DMS153 (cell line): ENCODE results near the gene RGR.
"Not testable (repeated sequence)": the region's sequence is repeated elsewhere in the genome, so short reads cannot be mapped to it uniquely, and the experiment has no call there.

ENCODE experiments used
- DNase-seq: peaks from one replicate; lab custom pipeline; 2025; lab: John Stamatoyannopoulos, UW

RGR gene

DNA sequence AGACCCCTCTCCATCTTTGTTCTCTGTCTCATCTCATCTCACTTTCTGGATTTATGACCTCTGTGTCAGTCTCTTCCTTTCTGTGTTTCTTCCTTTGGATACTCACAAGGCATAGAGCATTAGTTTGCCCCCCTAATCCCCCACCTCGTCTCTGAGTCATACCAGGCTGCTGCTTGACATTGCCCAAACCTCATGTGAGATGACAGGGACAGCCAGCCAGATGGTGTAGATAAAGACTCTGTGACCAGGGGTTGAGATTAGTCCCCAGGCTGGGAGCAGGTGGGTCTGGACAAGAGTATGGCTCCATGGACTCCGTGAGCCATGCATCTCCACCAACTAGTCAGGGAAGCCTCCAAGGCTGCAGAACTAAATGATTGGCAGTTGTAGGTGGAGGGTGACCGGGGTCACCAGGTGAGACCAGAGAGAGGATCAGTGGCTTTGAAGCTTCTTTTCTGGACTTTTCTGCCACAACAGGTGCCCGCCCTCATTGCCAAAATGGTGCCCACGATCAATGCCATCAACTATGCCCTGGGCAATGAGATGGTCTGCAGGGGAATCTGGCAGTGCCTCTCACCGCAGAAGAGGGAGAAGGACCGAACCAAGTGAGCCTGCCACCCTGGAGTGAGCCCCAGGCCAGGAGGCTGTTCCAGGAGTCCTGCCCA, 13.3 kb downstream of the RGR start:
- no peak for DNase-seq

DNA sequence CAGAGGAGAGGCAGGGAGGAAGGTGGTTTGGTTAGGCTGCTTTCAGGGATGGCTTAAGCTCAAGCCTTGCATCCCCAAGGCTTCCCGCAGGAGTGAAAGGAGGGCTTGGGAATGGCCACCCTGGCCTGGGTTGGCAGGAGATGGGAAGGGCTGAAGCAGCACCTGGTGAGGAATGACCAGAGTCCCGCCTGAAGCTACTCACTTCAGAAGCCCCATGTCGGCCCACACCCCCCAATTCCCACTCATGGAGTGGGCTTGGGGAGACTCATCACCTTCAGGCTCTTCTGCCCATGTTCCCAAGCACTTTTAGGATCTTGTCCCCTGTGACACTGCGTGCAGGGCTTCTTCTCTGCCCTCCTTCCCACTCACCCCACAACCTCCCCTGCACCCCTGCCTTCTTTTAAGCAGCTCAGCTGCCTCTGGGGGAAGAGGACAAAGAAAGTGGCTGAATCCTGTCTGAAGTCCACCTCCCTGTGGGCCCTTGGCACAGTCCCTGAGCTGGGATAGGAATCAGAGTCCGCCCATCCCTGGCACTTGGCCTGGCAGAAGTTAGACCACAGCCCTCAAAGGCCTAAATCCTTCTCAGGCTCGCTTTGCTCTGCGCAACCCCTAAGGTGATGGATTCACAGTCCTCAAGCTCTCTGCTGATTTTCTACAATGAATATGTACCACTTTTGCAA, 16.5 kb downstream of the RGR start:
- DNase-seq = no peak

DNA sequence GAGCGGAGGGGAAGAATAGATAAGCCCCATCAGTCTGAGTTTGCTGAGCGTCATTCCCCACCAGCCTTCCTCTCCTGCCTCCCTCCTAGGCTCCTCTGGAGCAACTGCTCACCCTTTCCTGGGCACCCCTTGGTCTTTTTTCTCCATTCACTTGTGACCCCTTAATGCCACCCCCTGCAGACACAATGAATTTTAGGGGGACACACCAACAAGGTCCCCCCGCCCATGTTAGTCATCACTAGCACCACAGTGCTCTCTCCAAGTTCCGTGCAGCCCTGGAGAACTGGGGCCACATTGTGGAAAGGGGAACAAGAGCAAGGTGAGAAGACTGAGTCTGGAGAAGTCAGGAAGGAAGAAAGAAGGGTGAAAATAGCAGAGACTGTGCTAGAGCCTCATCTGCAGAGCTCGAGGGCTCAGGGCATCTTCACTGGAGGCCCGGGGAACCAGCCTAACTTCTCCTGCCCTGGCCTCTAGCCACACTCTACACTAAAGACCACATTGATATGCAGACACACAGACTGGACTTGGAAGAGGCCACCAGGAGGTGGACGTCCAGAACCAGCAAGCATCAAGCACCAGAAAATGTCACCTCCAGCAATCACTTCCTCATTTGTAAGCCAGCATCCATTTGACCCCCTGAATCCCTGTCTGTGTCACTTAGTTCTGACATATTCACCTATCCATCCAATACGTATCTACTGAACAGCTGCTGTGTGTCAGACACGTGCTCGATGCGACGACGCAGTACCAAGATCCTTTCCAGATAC, 17.5 kb downstream of the RGR start:
- no peak for DNase-seq

DNA sequence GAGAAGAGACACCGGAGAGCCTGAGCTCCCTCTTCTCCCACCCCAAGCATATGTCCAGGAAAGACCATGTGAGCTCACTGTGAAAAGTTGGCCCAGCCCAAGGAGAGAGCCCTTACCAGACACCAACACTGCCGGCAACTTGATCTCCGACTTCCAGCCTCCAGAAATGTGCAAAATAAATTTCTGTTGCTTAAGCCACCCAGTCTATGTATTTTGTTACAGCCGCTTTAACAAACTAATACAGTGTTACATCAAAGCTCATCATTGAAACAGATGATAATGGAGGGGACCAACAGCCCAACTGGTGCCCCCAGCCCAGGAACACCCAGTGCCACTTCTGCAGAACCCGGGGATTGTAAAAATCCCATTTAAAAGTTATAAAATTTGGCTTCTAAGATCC, 18.9 kb downstream of the RGR start:
- no peak for DNase-seq

DNA sequence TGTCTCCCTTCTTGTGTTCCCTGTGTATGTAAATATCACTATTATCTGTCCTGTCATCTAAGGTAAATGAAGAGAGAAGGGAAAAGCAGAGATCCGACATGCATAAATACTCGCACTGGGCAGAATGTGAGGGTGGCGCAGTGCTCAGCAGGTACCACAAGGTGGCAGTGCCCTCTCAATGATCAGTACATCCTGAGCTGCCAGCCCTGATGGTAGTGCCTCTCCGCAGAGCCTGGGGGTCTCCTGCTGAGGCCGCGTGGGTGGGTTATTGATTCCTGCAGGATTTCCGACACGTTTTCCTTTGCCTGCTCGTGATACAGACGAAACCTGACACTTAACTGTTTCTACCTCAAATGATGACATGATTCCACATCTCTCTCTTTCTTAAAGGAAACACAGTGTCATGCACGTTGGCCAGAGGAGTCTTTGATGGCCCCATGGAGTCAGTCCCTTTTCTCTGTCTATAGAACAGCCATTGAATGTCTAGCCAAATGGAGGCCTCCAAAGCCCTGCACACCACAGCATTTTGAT, 19.8 kb downstream of the RGR start:
- DNase-seq = peak; percentile 49

DNA sequence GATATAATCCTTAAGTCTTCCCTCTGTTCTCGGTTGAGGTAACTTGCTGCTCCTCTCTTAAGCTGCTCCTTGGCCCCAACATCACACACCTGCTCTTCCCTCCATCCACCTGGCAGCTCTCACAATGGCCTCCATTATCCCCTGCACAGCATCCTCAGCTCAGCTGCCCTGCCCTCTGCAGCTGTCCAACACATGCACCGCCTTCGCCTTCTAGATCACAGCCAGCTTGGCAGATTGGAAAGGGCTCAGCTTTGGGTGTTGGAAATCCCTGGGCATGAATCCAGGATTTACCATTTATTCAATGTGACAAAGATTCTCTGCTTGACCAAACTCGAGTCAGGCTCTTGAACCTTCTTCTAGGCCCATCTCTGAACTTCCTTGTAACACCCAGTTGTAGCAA, 20.6 kb downstream of the RGR start:
- DNase-seq = peak; percentile 68

DNA sequence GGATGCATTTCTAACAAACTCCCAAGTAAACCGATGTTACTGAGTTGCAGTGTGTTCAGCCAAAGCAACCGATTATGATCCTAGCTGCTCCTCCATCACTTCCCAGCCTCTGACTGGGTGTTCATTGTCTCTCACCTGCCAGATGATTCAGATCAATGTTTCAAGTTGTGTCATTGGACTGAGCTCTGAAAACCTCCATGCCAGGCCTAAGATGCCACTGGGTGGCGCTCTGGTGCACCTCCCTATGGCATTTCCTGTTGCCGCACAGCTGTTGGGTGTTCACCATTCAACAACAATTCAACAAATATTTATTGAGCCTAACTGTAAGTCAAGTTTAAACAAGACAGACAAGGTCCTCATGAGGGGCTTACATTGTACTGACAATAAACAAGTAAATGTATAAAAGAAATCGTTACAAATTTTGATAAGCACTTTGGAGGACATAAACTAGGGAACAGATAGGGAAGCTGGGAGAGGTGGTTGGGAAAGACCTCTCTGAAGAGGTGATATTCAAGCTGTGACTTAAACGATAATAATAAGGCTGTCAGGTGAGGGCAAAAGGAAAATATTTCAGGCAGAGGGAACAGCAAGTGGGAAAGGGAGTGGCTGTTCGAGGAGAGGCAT, 22.8 kb downstream of the RGR start:
- DNase-seq = peak; percentile 78

DNA sequence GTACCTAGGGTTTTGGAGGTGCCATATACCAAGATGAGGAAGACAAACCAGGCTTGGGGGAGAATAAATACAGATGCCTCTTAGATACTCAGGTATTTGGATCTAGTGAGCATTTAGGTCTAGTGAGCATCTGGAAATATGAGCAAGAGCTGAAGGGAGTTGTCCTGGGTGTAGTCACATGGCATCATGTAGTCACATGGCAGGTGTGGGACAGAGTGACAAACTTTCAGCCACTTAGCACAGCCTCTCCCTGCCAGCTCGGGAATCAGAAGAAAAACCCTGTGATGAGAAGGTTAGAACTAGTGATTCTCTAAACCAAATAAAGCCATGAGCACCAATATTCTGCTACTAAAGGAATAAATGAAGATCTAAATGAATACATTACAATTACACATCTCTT, 24.3 kb downstream of the RGR start:
- no peak for DNase-seq

DNA sequence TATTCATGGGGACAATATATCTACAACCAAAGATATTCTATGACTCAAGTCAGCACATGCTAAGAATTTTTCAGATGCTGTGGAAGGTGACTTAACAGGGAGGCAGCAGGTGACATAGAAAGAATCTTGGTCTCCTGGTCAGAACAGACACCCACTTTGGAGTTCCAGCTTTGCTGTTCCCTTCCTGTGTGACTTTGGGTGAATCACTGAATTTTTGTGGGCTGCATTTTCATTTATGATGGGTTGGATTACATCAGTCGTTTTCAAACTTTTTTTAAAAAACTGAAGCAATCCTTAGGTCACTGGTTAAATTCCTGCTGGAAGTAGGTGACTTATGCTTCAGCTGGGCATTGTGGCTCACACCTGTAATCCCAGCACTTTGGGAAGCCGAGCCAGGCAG, 24.9 kb downstream of the RGR start:
- DNase-seq = no peak

DNA sequence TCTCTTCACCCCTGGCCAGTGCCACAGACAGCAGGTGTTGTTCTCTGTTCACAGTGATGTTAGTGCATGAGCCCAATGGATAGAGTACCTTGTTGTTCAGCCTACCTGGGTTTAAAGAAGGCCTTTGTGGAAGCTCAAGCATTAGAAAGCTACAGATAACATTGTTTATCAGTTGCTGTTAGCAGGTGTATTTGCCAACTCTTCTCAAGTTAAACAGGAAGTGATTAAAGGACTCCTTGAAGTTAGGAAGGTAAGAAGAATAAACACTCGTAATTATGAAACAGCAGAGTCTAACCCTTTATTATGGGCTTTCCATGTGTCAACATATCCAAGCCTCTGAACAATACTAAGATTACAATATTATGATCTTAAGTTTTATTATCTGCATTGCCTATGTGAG, 25.9 kb downstream of the RGR start:
- DNase-seq = peak; percentile 99

DNA sequence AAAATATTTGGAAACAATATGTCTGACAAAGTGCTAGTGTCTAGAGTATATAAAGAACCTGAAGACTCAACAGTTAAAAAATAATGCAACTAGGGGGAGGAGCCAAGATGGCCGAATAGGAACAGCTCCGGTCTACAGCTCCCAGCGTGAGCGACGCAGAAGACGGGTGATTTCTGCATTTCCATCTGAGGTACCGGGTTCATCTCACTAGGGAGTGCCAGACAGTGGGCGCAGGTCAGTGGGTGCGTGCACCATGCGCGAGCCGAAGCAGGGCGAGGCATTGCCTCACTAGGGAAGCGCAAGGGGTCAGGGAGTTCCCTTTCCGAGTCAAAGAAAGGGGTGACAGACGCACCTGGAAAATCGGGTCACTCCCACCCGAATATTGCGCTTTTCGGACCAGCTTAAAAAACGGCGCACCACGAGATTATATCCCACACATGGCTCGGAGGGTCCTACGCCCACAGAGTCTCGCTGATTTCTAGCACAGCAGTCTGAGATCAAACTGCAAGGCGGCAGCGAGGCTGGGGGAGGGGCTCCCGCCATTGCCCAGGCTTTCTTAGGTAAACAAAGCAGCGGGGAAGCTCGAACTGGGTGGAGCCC, 35.1 kb downstream of the RGR start:
- DNase-seq = not testable (repeated sequence)

DNA sequence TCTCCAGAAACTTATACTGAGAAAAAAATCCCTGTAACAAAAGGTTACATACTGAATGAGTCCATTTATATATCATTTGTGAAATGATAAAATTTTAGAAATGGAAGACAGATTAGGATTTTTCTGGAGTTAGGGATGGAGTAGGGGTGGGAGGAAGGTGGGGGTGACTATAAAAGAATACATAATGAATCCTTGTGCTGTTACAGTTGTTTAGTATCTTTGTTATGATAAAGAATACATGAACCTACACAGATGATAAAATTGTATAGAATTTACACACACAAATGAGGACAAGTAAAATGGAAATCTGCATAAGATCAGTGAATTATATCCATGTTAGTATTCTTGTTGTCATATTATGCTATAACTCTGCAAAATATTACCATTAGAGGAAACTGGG, 41.8 kb downstream of the RGR start:
- no peak for DNase-seq

DNA sequence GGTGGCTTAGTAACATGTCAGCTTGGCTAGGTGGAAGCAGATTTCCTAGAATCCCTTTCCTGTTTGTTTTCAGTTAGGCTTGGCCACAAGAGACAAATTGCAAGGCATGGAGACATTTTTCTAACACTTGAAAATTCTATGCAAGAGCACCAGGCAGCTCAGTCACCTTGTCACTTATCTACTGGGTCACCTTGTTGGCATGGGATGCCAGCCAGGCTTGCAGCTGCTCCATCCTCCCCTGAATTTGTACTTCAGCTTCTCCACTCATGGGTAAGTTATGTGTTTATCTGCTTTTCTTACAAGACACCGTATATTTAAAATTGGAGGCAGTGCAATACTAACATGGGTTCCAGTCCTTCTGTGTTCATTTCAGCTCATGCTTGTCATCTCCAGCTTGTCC, 43.3 kb downstream of the RGR start:
- DNase-seq = no peak

DNA sequence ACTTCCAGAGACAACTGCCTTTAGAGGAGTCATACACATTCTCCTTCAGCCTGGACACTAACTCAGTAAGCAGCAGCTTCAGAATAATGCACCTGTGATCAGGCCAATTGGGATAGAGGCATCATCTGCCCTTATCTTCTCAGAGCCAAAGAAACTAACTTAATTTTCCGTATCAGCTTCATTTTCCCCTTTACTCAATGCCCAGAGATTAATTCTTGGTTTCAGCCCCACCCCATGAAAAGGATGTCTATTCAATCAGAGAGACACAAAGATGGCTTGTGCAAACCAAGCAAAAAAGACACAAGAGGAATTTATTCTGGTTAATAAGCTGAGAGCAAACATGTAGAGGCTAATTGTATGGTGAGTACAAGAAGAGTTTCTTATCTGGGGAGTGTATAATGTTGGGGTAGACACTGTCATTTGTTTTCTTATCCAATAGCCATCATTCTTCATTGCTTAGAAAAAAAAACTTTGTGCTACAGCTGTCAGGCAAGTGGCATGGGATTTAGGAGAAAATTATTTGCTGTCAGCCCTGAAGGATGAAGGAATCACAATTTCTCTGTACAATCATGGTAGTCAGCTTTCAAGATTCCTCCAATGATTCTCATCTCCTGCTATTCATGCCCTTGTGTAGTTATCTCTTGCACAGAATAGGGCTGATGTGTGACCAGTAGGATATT, 44.8 kb downstream of the RGR start:
- no peak for DNase-seq

DNA sequence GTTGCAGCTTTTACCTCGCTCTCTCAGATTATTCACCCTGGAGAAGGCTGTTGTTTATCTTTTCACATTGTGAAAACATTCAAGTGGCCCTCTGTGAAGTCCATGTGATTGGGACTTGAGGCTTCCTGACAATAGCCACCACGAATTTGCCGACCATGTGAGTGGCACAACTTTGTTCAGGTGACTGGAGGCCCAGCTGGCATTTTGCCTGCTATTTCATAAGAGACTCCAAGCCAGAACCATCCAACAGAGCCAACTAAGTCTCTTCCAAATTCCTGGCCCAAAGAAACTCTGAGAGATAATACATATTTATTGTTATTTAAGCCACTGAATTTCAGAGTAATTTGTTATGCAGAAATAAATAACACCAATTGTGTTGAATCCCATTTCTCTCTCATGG, 45.4 kb downstream of the RGR start:
- no peak for DNase-seq

DNA sequence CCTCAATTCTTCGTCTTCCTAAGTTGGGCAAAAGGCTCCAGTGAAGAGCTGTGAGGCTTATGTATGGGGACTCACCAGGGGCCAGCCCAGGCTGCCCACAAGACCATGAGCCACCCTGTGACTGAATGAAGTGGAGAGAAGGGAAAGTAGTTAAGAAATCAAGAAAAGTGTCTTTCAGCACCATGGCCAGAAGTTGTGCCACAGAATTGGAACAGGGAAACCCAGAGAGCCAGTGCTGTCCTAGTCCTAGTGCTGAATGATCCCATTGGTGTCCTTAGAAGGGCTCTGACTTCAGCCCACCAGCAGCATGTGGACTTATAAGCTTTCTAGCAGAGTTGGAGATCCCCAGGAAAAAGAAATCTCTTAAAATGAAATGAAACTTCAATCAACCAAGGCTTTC, 46.5 kb downstream of the RGR start:
- DNase-seq = no peak

DNA sequence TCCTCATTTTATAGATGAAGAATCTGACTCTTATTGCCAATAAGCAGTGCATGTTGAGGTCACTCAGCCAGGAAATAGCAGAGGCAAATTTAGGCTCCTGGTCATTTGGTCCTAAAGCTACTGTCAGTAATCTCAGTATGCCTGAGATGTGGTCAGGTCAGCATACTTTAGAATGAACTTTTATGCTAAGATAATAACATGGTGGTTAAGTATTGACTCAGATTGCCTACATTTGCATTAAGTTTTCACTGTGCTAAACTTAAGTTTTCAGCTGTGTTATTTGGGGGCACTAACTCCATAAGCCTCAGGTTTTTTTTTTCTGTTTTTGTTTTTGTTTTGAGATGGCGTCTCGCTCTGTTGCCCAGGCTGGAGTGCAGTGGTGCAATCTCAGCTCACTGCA, 47.6 kb downstream of the RGR start:
- DNase-seq = no peak

DNA sequence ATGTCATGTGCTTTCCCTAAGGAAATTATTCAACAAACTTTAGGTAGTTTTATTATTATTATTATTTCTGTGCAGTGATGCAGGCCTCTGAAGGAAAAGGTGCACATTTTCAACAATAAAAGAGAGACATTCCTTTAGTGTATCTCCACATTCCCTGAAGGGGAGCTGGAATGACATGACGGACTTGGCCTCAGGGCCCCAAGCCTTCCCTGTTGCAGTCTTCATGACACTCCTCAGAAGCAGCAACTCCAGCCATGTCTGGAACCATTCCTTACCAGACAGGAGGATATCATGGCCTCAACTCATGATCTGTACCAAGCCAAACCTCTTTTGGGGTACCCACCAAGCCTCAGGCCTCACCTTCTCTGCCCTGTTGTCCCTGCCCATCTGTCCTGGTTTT, 48.3 kb downstream of the RGR start:
- no peak for DNase-seq

DNA sequence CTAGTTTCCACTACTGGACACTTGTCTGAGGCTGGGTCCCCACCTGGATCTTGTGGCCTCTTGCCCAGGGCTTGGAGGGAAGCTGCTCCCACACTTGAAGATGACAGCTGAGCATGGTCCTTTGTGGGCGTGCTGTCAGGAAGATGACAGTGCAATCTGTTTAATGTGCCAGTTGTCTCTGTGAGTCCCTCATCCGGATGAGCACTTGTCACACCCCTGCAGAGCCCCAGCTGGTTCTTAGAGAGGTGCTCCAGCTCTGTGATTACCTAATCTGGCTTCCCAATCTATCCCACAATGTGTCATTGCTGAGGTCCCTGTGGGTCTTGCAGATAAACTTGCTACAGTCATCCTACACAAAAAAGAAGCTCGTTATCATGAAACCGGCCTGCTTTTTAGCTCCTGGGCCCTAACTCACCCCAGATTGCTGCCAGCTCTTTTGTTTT, 48.7 kb downstream of the RGR start:
- no peak for DNase-seq

DNA sequence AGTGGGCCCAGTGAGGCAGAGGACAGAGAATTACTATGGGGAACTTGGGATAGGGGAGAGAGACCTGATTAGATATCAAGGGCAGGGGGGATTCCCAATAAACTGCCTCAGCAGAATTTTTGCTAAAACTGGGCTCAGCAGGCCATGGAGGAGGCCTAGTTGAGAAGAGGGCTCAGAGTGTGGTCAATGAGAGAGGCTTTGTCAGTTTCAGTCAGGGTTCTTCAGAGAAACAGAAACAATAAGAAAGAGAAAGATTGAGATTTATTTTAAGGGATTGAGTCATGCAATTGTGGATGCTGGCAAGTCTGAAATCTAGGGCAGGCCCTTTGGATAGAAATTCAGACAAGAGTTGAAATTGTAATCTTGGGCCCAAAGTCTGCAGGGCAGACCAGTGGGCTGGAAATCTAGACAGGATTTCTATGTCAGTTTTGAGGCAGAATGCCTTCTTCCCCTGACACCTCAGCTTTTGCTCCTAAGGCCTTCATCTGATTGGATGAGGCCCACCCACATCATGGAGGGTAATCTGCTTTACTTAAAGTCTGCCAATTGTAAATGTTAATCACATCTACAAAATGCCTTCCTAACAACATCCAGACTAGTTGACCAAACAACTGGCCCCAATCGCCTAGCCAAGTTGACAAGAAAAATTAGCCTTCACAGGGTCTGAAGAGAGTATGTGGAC, 50.1 kb downstream of the RGR start:
- DNase-seq = no peak
